SK-N-SH (cell line): Measurements from ENCODE around the gene FBXL15. TPM values are rescaled to one million over a fixed set of nuclear protein-coding genes. Genes with fewer than 3 reads are reported as not detected.

Experiments used
- CTCF ChIA-PET: fragments of 300-600, 350-600 bp; formaldehyde crosslinking; extraction: SDS; loops from one replicate; lab custom pipeline; 2021; lab: Yijun Ruan, JAX
- POLR2A ChIA-PET: fragments of 350-600 bp; sonication (Branson Sonifier 250); formaldehyde crosslinking; extraction: SDS; loops from one replicate; lab custom pipeline; 2020; ENCODE audit warnings: antibody characterized with exemption, inconsistent platforms; lab: Yijun Ruan, JAX
- DNase-seq: peaks from one replicate; pipeline ENCODE4 v3.0.0; 2012
- H2AFZ ChIP-seq: fragments of 200-600 bp; sonication (generic); 2 replicates; pipeline ENCODE4 v1.8.1; 2016; ENCODE audit warnings: antibody characterized with exemption, mild to moderate bottlenecking, low read depth
- H3F3A ChIP-seq: fragments of 200-600 bp; sonication (generic); replicated peaks from 2 replicates; pipeline ENCODE3; 2016; ENCODE audit warnings: antibody characterized with exemption, mild to moderate bottlenecking; ENCODE audit not compliant: insufficient read depth
- H3K27ac ChIP-seq, 2 experiments: fragments of 200-500 bp in 1 of 2; fragments of 200-600 bp in 1 of 2; sonication (Bioruptor generic) in 1 of 2; sonication (generic), shearing (Covaris generic) in 1 of 2; 2 replicates each; pipeline versions ENCODE4 v1.5.1 to v1.6.1; 2014 to 2016; ENCODE audit warnings: low read depth in 2 of 2, inconsistent platforms in 1 of 2, low read length in 1 of 2, mild to moderate bottlenecking in 1 of 2, mixed read lengths in 1 of 2
- H3K27me3 ChIP-seq: fragments of 200-600 bp; sonication (generic), shearing (Covaris generic); 2 replicates; pipeline ENCODE4 v1.6.1; 2016; ENCODE audit warnings: mixed run types; ENCODE audit not compliant: insufficient read depth
- H3K36me3 ChIP-seq, 2 experiments: fragments of 200-500 bp in 1 of 2; fragments of 200-600 bp in 1 of 2; sonication (Bioruptor generic) in 1 of 2; sonication (generic) in 1 of 2; replicated peaks in 1 of 2; 2 replicates each; pipeline versions ENCODE3 to v1.5.1; 2014 to 2016; ENCODE audit warnings: low read length in 1 of 2, mild to moderate bottlenecking in 1 of 2; ENCODE audit not compliant: insufficient read depth in 2 of 2, control insufficient read depth in 1 of 2
- H3K4me1 ChIP-seq, 2 experiments: fragments of 200-500 bp in 1 of 2; fragments of 200-600 bp in 1 of 2; sonication (Bioruptor generic) in 1 of 2; sonication (generic), shearing (Covaris generic) in 1 of 2; 2 replicates each; pipeline versions ENCODE4 v1.5.1 to v1.6.1; 2014 to 2016; ENCODE audit warnings: low read depth in 1 of 2, low read length in 1 of 2, mixed run types in 1 of 2; ENCODE audit not compliant: insufficient read depth in 2 of 2, control insufficient read depth in 1 of 2
- H3K4me2 ChIP-seq: fragments of 200-600 bp; sonication (generic), shearing (Covaris generic); 2 replicates; pipeline ENCODE4 v1.6.1; 2017; ENCODE audit warnings: mixed run types
- H3K4me3 ChIP-seq, 2 experiments: fragments of 200-500 bp in 1 of 2; fragments of 200-600 bp in 1 of 2; sonication (Bioruptor generic) in 1 of 2; sonication (generic), shearing (Covaris generic) in 1 of 2; 2 replicates each; pipeline versions ENCODE4 v1.5.1 to v1.8.1; 2014 to 2016; ENCODE audit warnings: low read depth in 2 of 2, inconsistent platforms in 1 of 2, low read length in 1 of 2, mild to moderate bottlenecking in 1 of 2, mixed read lengths in 1 of 2, moderate library complexity in 1 of 2
- H3K79me2 ChIP-seq: fragments of 200-600 bp; sonication (generic); 2 replicates; pipeline ENCODE4 v1.8.1; 2017; ENCODE audit warnings: mild to moderate bottlenecking; ENCODE audit not compliant: insufficient read depth
- H3K9ac ChIP-seq: fragments of 200-600 bp; sonication (generic); 2 replicates; pipeline ENCODE4 v1.6.1; 2017; ENCODE audit warnings: mixed run types
- H3K9me2 ChIP-seq: fragments of 200-600 bp; sonication (generic); 2 replicates; pipeline ENCODE4 v1.6.1; 2017; ENCODE audit warnings: mixed run types
- H3K9me3 ChIP-seq: fragments of 200-600 bp; sonication (generic); 2 replicates; pipeline ENCODE4 v1.6.1; 2017; ENCODE audit warnings: mixed run types, mild to moderate bottlenecking, moderate library complexity
- H4K20me1 ChIP-seq: fragments of 200-600 bp; sonication (generic); 2 replicates; pipeline ENCODE4 v1.6.1; 2017; ENCODE audit warnings: mild to moderate bottlenecking, mixed run types; ENCODE audit not compliant: insufficient read depth
- GABPA ChIP-seq: IDR thresholded peaks from 2 replicates; pipeline ENCODE4 v1.4.0; 2012; ENCODE audit warnings: low read depth, mild to moderate bottlenecking
- IRF3 ChIP-seq: fragments of 150-350 bp; IDR thresholded peaks from 2 replicates; pipeline ENCODE4 v1.6.1; 2016; ENCODE audit warnings: mild to moderate bottlenecking, low read depth, low read length
- JUND ChIP-seq: IDR thresholded peaks from 2 replicates; pipeline ENCODE4 v1.4.0; 2012
- PBX3 ChIP-seq: IDR thresholded peaks from 2 replicates; pipeline ENCODE4; 2012
- SMC3 ChIP-seq: IDR thresholded peaks from 2 replicates; pipeline ENCODE4 v1.6.1; 2012; ENCODE audit warnings: low read depth, low read length, improper control_type of control experiment
- TAF1 ChIP-seq: IDR thresholded peaks from 2 replicates; pipeline ENCODE4 v1.6.1; 2012; ENCODE audit warnings: low read depth, mild to moderate bottlenecking, low read length, moderate library complexity, borderline replicate concordance
- TCF12 ChIP-seq: IDR thresholded peaks from 2 replicates; pipeline ENCODE4 v1.4.0; 2012
- USF1 ChIP-seq: IDR thresholded peaks from 2 replicates; pipeline ENCODE4 v1.4.0; 2012; ENCODE audit warnings: low read depth, borderline replicate concordance
- WGBS: methylation state at CpG from one replicate; pipeline ENCODE4 v1.1.6; 2017; ENCODE audit warnings: low lambda C conversion rate; 5-methylcytosine and 5-hydroxymethylcytosine counted together
- polyA plus RNA-seq, 3 experiments: library from polyadenylated mRNA; depleted of rRNA; stranded (reverse); fragments of >200 nt; gene quantifications; 2 replicates each; pipeline ENCODE4 v1.2.3, GENCODE V29; 2012
- TF ChIP-seq, protein P1 (sequence below): fragments of 200-600 bp; sonication (generic); IDR thresholded peaks from 2 replicates; pipeline ENCODE4 v1.6.1; 2017; ENCODE audit warnings: antibody characterized with exemption, mild to moderate bottlenecking, moderate library complexity

Gene FBXL15
- polyA plus RNA-seq, 1 of the 3 experiments (the other 2 are of a cell fraction), result 17.2 TPM

DNA sequence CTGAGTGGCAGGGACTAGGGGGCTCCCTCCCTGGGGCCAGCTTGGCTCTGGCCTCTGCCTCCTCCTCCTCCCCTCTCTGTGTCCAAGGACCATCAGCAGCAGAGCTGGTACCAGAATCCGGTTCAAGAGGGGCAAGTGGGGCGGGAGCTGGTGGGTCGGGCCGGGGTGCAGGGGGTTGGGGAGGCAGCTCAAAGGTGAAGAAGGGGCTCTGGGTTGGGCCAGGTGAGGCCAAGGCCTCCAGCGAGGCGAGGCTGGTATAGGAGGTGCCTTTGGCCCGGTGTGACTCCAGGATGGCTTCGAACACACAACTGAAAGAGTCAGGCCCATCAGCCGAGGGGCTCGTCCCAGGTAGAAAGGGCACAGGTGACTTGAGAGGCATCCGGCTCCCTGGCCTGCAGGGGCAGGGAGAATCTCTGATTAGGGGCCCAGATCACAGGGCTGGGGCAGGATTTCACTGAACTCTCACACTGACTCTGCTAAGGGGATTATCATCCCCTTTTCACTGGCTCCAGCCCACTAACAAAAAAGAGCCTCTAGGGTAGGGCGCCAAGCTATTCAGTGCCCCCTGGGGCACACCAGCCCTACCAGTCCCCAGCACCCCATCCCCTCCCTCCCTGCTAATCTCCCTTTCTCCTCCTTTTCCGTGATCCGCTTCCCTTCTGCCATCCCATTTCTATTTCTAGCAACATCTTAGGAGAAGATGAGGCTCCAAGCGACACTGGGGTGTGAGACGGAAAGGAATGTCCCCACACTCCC, 6.7 kb upstream of the FBXL15 start:
- Histone ChIP-seq H3K9me3 (no peaks in the 10 kb centered on the region), H3K9ac (no peak overlapping the region), H2AFZ (no peak overlapping the region), H3K4me2 (no peak overlapping the region)
- WGBS, result 61% methylated on average over 11 of the region's 16 CpGs
- CTCF ChIA-PET, result interaction anchor here (1.2 to 18.3 kb wide), 3 partner anchors 8 to 183 kb away, joined by 5 to 359 read pairs (median 42); partner anchors contain the start of genes FBXL15 and NFKB2
- TF ChIP-seq TCF12 (no peak), JUND (no peak), PBX3 (no peak), TAF1 (no peak), GABPA (no peak), USF1 (no peak)
- TF ChIP-seq, protein P1, sequence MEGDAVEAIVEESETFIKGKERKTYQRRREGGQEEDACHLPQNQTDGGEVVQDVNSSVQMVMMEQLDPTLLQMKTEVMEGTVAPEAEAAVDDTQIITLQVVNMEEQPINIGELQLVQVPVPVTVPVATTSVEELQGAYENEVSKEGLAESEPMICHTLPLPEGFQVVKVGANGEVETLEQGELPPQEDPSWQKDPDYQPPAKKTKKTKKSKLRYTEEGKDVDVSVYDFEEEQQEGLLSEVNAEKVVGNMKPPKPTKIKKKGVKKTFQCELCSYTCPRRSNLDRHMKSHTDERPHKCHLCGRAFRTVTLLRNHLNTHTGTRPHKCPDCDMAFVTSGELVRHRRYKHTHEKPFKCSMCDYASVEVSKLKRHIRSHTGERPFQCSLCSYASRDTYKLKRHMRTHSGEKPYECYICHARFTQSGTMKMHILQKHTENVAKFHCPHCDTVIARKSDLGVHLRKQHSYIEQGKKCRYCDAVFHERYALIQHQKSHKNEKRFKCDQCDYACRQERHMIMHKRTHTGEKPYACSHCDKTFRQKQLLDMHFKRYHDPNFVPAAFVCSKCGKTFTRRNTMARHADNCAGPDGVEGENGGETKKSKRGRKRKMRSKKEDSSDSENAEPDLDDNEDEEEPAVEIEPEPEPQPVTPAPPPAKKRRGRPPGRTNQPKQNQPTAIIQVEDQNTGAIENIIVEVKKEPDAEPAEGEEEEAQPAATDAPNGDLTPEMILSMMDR, result no peak
- TF ChIP-seq, all 33 proteins: peak for 0
- Histone ChIP-seq H3K27me3 (no peaks in the 10 kb centered on the region), H3K4me1 (peaks cover 0 to 27% of the 10 kb centered on the region in 2 experiments; a peak in 2 of 4 replicates), H3K27ac (no peak overlapping the region; a peak in 1 of 4 replicates), H3K36me3 (no peaks in the 10 kb centered on the region), H4K20me1 (no peaks in the 10 kb centered on the region), H3K79me2 (no peaks in the 10 kb centered on the region), H3K9me2 (no peaks in the 10 kb centered on the region), H3K4me3 (no peak overlapping the region), H3F3A (no peaks in the 10 kb centered on the region)
- no peak for DNase-seq
- POLR2A ChIA-PET, result interaction anchor here (1.1 kb wide), 1 partner anchor 14 kb away, joined by 4 read pairs; no protein-coding TSS in a partner anchor

GRCh38 chr10:102414749-102415148, 5.9 kb upstream of the FBXL15 start:
- no peaks in the 10 kb centered on the region for H3K27me3 ChIP-seq
- no peaks in the 10 kb centered on the region for H3K9me3 ChIP-seq
- H3K4me1 ChIP-seq, result peaks cover 0 to 27% of the 10 kb centered on the region in 2 experiments; a peak in 2 of 4 replicates
- ChIA-PET CTCF (interaction anchor here (0.7 to 18.3 kb wide), 4 partner anchors 9 to 246 kb away, joined by 3 to 359 read pairs (median 3); partner anchors contain the start of gene NFKB2), POLR2A (no interaction called here)
- peaks cover under 1% of the 10 kb centered on the region for H3F3A ChIP-seq
- no peak overlapping the region for H3K27ac ChIP-seq
- DNase-seq, result no peak
- TF ChIP-seq GABPA (no peak), IRF3 (no peak), TCF12 (no peak), SMC3 (no peak)
- no peaks in the 10 kb centered on the region for H3K36me3 ChIP-seq
- H3K9me2 ChIP-seq, result no peaks in the 10 kb centered on the region
- 64% methylated on average over 14 of the region's 20 CpGs for WGBS
- no peak overlapping the region for H3K4me2 ChIP-seq
- no peaks in the 10 kb centered on the region for H4K20me1 ChIP-seq
- H3K4me3 ChIP-seq, result no peak overlapping the region
- H2AFZ ChIP-seq, result no peak overlapping the region
- H3K79me2 ChIP-seq, result no peaks in the 10 kb centered on the region
- H3K9ac ChIP-seq, result no peak overlapping the region
